ENCODE results near the gene PHLDA2.

PHLDA2 gene

DNA sequence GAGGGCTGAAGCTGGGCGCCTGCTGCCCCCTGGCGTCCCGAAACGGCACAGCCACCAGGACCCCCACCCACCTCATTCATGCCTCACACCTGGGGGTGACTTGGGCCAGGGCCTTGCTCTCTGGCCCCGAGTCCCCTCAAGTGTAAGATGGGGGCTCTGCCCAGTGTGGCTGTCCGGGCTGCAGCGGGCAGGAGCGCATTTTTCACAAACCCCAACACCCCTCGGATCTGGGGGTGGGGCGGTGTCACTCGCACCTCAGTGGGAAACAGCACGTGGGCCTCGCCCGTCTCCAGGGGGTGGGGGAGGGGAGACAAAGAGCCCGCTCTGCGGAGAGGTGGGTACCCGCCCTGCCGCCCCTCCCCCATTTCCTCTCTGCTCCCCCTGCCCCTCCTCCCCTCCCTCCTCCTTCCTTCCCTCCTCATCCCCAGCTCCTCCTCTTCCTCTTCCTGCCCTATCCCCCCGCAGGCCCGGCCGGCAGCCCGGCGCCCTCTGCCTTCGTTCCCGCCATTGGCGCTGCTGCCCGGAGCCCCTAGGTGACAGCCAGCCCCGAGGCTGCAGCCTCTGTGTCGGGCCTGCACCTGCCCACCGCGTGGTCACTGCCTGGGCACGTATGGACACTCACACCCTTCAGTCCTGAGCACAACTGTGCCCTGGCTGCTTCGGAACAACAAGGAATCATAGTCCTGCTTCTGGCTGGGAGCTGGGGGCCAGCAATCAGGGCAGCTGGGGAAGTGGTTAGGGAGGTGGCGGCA lies 36.8 kb downstream of the PHLDA2 start:
- DNase-seq, result peak; percentile 79

DNA sequence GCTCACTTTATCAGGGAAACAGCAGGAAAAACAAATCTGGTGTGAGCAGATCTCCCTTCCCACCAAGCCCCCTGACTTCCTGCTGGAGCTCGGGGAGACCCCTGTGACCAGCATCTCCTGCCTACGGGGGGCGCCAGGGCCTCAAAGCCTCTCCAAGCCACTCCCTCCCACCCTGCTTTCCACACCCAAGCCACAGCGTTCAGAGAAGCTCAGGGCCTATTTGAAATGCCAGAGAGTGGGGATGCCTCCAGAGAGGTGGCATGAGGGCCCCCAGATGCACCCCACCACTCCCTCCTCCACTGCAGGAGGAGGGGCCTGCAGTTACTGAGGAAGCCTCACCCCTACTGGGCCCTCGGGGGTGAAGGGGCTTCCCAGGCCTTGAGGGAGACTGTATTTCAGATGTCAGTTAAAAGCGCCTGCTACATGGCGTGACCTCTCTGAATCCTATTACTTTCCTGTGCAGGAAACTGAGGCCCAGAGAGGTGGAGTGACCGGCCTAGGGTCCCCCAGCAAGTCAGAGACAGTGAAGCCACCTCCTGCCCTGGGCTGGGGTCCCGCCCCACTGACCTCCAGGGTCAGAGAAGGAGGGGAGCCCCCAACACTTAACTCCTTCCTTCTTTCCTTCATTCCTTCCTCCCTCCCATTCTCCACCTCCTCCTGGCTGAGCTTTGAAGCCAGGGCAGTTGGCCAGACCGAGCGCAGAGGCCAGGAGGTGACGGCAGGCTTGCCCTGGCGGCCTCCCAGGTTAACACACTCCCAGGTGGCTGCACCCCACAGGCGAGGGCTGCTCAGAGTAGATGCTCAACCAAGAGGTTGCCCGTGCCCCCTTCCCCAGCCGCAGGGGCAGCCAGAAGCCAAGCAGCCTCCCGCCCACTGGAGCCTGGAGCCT lies 37.6 kb downstream of the PHLDA2 start:
- DNase-seq, result no peak

GRCh38 chr11:2890466-2891294 lies 38.5 kb downstream of the PHLDA2 start:
- peak; percentile 46 for DNase-seq

DNA sequence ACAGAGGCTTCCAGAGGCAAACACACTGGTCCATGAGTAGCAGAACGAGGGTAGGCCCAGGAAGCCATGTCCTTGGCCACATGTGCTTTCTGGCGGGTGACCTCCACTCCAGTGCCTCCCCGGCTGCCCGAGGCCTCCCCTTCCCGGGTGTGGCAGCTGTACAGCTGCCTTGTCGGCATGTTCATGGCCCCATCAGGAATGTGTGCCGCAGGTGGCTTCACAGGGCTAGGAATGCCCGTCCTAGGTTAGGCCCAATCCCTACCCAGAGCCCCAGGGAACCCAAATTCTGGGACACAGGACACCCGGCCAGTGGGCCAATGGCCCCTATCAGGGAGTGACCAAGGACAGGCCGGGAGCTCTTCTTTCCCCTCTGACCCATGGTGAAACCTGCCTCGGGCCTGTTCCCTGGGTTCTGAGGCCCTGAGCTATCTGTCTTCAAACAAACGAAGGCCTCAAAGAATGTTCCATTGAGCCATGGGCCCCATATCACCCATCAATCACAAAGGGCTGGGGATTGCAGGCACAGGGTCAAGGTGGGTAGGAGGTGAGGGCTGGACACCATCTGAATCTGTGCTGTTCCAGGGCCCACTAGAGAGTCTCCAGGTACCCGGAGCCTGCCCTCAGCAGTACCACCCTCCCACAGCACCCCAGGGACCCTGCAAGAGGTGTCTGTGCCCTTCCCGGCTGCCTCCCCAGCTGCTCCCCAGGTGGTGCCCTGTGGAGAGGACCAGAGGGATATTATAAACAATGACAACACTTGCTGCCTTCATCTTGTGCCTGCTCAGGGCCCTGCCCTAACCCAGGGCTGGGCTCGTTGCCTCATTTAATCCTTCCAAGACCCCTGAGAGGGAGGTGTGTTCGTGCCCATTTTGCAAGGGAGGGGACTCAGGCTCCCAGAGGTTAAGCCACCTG lies 39.6 kb downstream of the PHLDA2 start:
- DNase-seq, result no peak

GRCh38 chr11:2888266-2888968 lies 40.8 kb downstream of the PHLDA2 start:
- DNase-seq, result peak; percentile 58

GRCh38 chr11:2887515-2888195 lies 41.6 kb downstream of the PHLDA2 start:
- no peak for DNase-seq

- DNase-seq, result no peak
Measured at GRCh38 chr11:2886936-2887335, 42.3 kb downstream of the PHLDA2 start.

- DNase-seq, result peak; percentile 31
Measured at GRCh38 chr11:2886191-2886894, 42.9 kb downstream of the PHLDA2 start.

DNA sequence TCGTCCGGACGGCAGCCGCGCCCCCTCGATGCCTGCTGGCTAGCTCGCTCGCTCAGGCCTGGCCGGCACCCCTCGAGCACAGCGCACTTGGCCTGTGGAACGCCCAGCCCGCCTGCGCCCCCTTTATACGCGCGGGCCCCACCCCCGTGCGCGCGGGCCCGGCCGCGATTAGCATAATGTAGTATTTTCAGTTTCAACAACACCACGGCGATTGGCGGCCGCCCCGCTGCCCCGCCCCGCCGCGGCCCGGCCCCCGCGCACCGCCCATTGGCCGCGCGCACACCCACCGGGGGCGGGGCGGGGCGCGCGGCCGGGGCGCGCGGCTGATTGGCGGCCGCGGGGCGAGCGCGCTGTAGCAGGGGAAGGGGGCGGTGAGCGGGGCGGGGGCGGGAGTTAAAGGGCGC lies 43.5 kb downstream of the PHLDA2 start, which contains the start of gene CDKN1C:
Gene CDKN1C (minus strand): TSS at position 98 of the 404 bp plus-strand sequence. CDS start 319 bp downstream, outside the sequence.
- peak; percentile 75 for DNase-seq

DNA sequence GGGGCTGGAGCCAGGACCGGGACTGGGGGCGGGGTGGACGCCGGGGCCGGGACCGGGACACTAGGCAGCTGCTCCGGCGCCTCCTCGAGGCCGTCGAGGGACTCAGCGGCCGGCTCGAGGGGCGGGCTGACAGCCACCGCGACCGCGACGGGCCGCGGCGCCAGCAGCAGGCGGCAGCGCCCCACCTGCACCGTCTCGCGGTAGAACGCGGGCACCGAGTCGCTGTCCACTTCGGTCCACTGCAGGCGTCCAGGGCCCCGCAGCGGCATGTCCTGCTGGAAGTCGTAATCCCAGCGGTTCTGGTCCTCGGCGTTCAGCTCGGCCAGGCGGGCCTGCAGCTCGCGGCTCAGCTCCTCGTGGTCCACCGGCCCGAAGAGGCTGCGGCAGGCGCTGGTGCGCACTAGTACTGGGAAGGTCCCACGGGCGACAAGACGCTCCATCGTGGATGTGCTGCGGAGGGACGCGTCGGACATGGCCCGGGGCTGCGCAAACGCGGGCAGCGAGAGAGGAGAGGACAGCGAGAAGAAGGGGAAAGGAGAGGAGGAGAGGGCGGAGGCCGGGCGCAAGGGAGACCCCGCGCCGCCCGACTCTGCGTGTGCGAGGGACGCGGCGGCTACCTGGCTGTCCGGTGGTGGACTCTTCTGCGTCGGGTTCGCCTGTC lies 44.1 kb downstream of the PHLDA2 start:
- no peak for DNase-seq

GRCh38 chr11:2883979-2884815 lies 45.0 kb downstream of the PHLDA2 start:
- DNase-seq, result no peak

GRCh38 chr11:2883640-2883978 lies 45.6 kb downstream of the PHLDA2 start:
- DNase-seq, result no peak

- no peak for DNase-seq
Measured at GRCh38 chr11:2882396-2883110, 46.7 kb downstream of the PHLDA2 start.

DNA sequence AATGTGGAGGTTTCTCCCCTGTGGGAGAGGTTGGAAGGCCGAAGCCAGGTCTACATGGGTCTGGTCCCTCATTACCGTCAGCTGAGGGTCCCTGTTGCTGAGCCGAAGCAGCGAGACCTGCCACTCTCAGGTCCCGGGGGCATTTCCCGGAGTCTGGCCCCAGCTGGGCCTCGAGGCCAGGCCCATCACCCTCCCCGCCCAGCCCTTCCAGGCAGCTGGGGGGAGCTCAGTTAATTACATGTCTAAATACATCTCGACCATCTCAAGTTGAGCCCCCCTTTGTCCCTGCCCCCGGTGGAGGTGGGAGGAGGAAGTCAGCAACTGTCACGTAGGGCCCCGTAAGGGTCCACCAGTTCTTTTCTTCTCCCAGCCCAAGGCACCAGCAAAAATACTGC lies 47.2 kb downstream of the PHLDA2 start:
- DNase-seq, result no peak

DNA sequence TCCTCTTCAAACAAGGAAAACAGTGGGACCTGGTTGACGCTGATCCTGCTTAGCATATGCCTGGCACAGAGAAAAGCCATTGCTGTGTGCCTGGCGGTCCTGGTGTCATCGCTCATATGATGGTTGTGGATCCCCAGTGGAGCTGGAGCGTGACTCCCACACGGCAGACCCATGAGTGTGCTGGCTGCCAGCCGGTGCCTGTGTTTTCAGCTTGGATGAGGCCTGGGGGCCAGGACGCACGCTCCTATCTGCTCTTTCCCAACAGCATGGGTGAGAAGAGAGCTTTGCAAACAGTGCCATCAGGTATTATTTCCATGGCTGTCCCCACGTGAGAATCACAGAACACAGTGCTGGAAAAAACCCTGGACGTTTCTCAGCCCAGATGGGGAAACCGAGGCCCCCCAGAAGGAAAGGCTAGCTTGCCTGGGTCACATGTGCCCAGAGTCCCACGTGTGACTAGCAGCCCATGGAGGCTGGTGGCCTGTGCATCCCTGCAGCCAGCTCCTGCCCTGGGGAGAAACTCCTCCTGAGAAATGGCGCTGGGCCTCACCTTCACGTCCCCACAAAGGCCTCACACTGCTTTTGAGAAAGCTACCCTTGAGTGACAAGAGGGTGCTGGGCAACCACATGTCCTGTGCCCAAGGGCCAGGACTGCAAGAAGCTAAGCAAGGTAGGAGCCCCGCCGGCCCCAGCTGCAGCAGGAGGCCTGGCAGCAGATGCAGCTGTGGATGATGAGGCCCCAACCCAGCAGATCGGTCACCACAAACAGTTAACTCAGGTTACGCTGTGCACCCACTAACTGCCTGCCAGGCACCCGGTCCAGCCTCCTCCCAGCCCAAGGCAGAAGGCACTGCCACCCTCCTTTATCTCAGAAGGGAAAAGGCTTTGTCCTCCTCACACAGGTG lies 47.9 kb downstream of the PHLDA2 start:
- DNase-seq, result no peak

GRCh38 chr11:2880646-2881045 lies 48.6 kb downstream of the PHLDA2 start:
- DNase-seq, result no peak

GRCh38 chr11:2878782-2879181 lies 50.4 kb downstream of the PHLDA2 start:
- no peak for DNase-seq
